Ramos (cell line): Measurements from ENCODE around the gene ATP2B2.

Source experiments
- in situ Hi-C: fragments of 300-500 bp; cut with MboI; formaldehyde crosslinking; loops from one replicate; pipeline ENCODE4 v1.14.3; 2022; ENCODE audit warnings: low sequenced_read_pairs; ENCODE audit not compliant: unreplicated experiment

The ATP2B2 gene

GRCh38 chr3:10416730-10417300, 88.6 kb downstream of the ATP2B2 start:
- in situ Hi-C loops = no loop called here

DNA sequence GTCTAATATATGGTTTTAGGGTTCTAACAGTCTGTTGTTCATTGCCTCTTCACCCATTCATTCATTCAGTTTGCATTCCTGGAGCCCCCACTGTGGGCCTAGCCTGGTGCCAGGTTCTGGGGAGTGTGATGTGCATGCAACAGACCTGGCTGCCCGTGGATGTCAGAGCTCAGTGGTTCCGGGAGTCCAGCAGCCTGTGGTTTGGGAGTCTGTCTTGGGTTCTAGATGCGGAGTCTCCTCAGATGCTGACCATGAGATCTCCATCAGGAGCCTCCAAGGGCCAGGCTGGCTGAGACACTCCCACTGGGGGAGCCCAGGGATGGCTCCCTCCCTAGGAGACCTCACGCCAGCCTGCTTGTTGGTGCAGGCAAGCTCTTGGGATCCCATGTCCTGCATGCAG, 92.3 kb downstream of the ATP2B2 start:
- in situ Hi-C loops = no loop called here

DNA sequence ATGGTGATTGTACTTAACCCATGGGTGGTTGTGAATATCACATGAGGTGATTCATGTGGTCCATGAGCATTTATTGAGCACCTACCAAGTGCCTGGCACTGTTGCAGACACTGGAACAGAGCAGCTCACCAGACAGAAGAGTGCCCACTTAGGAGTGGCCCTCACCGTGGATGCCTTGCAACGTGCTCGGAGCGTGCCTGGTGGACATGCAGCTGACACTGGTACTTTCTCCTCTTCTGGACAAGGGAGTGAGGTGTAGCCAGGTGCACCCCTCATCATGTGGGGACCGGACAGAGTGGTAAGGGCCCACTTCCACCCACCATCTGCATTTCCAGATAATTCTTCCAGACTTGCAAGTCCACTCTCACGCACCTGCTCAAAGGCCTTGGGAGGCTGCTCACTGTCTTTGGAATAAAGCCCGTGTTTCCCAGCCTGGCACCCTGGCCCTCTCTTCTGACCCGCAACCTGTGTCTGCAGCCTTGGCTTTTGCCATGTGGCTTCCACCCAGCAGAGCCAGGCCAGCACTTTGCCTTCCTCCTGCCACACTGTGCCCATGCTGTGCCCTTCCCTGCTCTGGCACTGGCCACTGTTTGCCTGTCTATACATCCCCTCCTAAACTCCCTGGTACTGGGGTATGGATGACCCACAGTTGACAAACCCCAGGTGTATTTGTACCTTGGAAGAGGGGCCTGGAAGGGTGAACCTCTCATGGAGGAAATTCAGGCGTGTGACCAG, 93.6 kb downstream of the ATP2B2 start:
- in situ Hi-C loops = no loop called here

- in situ Hi-C loops = no loop called here
Measured at GRCh38 chr3:10410383-10411002, 94.9 kb downstream of the ATP2B2 start.

- in situ Hi-C loops = no loop called here
Measured at GRCh38 chr3:10408680-10409079, 96.7 kb downstream of the ATP2B2 start.

DNA sequence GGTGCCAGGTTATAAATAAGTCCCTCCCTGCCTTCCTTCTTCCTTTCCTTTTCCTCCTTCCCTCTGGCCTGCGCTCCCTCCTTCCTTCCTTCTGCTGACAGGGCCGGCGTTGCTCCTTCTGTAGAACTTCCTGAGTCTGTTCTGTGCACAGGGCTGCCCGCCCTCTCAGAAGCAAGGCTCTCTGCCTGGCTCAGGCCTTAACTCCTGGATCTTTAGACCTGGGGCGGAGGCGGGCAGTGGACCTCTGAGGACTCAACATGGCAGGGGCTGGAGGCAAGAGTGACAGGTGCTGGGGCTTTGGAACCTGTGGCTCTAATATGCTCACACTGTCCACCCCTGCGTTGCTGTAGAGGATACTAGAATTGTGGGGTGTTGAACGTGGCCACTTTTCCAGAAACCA, 98.0 kb downstream of the ATP2B2 start:
- in situ Hi-C loops = no loop called here

DNA sequence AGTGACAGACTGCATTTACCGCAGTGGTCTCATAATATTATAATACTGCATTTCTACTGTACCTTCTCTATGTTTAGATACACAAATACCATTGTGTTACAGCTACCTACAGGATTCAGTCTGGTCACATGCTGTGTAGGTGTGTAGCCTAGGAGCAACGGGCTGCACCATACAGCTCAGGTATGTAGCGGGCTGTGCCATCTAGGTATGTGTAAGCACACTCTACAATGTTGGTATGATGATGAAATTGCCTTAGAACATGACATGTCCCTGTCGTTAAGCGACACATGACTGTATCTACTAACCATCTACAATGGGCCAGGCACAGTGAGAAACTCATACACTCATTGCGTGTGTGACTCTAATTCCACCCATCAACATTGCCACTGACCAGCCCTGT, 99.0 kb downstream of the ATP2B2 start:
- in situ Hi-C loops = no loop called here

GRCh38 chr3:10405816-10406215, 99.6 kb downstream of the ATP2B2 start:
- in situ Hi-C loops = no loop called here

DNA sequence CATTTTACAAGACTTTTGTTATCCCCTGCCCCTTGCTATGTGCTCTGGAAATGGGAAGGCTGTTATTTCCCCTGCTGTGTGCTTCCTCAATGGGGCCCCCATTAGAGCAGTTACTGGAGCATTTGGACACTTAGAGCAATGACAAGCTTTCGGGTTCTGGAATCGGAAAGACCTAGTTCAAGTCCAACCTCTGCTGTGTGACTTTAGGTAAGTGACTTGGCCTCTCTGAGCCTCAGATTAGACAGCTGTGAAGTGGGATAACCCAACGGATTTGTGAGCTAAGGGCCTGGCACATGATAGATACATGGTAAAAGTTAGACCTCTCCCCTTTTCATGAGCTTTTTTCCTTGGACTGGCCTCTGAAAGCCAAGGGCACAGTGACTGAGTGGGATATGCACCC, 100.5 kb downstream of the ATP2B2 start:
- in situ Hi-C loops = no loop called here

DNA sequence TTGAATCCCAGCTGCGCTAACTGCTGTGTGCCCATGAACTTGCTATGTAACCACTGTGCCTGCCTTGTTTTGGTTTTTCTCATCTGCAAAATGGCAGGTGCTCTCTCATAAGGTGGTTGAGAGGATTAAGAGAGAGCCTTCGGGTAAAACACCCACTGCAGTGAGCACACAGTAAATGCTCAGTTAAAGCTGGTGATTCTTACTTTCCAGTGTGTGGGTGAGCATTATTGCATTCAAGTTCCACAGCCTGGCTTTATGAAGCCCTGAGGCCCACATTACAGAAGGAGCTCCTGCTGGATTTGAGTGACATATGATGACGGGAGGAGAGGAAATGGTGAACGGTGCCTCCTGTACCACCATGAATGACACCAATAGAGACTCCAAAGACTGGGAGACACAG, 101.0 kb downstream of the ATP2B2 start:
- in situ Hi-C loops = no loop called here

GRCh38 chr3:10401990-10402761, 103.2 kb downstream of the ATP2B2 start:
- in situ Hi-C loops = no loop called here

DNA sequence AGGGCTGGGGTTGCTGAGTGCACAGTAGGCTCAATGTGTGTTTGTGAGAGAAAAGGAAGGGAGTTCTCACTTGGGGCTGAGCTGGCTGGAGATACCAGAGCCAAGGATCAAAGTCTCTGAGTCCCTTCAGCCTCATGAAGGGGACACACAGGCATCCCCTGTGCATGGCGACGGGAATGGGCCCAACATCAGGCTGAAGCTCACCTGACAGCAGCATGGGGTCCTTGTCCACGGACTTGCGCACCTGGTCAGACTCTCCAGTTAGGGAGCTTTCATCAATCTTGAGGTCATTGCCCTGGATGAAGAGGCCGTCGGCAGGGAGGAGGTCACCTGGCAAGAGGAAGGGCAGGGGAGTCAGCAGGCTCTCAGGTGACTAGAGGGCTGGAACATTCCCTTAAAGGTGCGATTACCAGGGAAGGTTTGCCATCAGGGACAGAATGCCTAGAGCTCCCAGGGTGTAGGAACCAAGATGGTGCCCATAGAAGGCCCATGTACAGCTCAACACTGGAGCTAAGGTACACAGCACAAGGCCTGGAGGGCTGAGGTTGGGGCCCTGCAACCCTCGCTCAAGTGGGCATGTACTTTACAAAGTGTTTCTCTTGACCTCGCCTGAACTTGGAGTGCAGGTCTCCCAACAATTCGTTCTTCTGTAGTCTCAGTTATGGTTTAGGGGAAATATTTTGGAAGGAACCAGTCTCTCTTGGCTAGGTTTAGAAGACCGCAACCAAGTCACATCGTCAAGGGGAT, 104.5 kb downstream of the ATP2B2 start:
- in situ Hi-C loops = no loop called here

GRCh38 chr3:10400050-10400748, 105.2 kb downstream of the ATP2B2 start:
- in situ Hi-C loops = no loop called here

GRCh38 chr3:10399634-10400033, 105.8 kb downstream of the ATP2B2 start:
- in situ Hi-C loops = no loop called here

GRCh38 chr3:10398341-10398740, 107.0 kb downstream of the ATP2B2 start:
- in situ Hi-C loops = no loop called here

DNA sequence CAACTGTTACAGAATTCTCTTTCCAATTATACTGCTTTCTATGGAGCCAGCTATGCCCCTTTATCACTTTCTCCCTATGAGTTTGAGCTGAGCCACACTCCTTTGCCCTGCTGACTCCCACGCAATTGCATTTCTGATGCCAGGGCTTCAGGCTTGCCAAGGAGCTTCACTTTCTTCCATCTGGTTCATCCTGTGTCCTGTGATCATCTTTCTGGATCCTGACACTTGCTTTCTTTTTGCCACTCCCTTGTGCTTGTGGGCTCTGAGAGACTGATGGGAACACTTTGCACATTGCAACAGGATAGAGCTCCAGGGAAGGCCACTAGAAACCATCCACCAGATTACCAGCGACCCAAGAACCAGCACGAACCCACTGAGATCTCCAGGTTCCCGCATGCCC, 107.5 kb downstream of the ATP2B2 start:
- in situ Hi-C loops = no loop called here

- in situ Hi-C loops = no loop called here
Measured at GRCh38 chr3:10396931-10397330, 108.5 kb downstream of the ATP2B2 start.

GRCh38 chr3:10396083-10396482, 109.3 kb downstream of the ATP2B2 start:
- in situ Hi-C loops = no loop called here

DNA sequence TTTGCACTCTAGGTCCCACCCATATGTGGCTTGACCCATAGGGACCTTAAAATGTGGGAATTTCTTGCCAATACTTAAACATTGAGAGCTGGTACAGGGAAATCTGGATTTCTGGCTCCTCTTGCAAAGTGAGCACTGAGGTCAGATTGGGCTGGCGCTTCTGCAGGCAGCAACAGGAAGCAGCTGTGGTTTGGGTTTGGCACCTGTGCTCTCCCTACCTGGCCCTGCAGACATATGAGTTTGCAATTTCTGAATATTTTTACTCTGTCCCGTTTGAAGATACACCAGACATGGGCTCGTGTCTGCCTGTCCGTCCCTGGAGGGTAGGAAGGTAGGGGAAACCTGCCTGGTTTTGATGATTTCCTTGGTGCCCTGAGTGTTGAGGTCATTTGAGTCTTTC, 109.7 kb downstream of the ATP2B2 start:
- in situ Hi-C loops = no loop called here

DNA sequence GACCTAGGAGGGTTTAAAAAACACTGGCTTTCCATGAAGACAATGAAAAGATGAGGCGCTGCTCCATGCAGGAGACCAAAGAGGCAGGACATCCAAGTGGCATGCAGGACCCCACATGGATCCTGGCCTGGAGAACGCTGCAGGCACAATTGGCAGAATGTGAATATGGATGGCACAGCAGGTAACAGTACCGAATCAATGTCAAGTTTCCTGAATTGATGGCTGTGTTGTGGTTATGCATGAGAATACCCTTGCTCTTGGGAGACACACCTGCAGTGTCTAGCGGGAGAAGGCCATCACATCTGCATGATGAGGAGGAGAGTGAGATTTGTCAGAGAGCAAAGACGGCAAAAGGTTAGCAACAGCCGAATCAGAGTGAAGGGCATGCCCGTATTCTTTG, 110.2 kb downstream of the ATP2B2 start:
- in situ Hi-C loops = no loop called here
